Measurements from ENCODE around the gene LYPD6.

LYPD6 gene

DNA sequence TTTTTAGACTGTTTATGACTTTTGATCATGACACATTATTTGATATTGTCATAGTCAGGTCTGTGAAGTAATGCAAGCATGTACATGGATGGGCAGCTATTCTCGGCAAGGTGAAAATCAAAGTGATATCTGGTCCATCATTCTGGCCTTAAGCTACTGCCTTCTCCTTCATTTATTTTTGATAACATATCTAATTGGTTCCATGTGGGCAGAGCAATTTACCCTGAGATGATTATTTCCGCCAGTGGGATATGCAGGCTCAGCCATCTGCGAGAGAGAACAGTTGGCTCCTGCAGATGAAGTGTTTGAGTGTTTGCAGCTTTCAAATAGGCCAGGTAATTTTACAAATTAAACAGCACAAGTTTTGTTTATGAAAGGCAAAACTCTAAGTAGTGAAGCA lies 116.4 kb downstream of the LYPD6 start:
- H3K4me3 ChIP-seq (ENCODE audit: low read depth, low read length): no peak overlapping the region

DNA sequence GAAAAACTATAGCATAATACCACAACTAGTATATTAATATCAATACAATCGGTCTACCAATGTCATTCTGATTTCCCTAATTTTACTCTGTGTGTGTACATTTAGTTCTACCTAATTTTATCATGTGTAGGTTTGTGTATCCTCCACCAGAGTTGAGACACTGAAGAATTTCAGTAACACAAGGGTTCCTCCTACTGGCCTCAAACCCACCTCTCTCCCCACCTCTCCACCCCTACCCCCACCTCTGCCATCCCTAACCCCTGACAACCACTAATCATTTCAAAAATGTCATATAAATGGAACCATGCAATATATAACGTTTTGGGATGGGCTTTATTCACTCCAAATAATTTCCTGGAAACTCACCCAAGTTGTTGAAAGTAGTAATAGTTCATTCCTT lies 117.9 kb downstream of the LYPD6 start:
- H3K4me3 ChIP-seq (ENCODE audit: low read depth, low read length): no peak overlapping the region

- no peak overlapping the region for H3K4me3 ChIP-seq (ENCODE audit: low read depth, low read length)
Observed at GRCh38 chr2:149449017-149449416, 118.6 kb downstream of the LYPD6 start.

DNA sequence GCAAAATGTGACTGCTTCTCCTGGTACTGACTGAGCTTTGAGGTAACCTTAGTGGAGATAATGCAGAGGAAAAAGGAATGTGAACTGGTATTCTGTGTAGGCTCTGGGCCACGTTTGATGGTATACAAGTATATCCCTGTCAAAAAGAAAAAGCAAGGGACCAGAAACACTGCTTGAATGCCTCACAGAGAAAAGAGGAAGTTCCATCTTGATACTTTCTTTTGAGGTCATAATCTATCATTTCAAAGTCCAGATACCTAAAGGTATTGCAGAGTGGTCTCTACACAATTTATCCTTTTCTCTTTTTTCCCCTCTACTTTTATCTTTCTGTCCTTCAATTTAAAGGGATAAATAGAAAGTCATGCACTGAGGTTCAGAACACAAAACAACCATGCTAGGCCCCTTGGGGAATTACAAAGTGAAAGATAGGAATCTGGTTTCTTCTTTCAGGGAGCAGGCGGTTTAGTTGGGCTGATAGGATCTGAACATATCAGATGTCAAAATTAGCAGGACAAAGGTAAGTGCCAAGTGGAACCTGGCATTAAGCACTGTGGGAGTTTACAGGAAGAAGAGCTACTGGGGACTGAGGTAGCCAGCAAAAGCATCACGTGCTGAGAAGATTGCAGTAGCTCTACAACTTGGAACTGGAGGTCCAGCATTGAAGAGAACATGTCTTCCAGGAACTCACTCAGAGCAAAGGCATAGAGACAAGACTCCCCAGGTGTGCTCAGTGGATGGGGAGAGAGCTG lies 121.2 kb downstream of the LYPD6 start:
- H3K4me3 ChIP-seq (ENCODE audit: low read depth, low read length): no peak overlapping the region

GRCh38 chr2:149456285-149456684 lies 125.9 kb downstream of the LYPD6 start:
- no peak overlapping the region for H3K4me3 ChIP-seq (ENCODE audit: low read depth, low read length)

- no peak overlapping the region for H3K4me3 ChIP-seq (ENCODE audit: low read depth, low read length)
Observed at GRCh38 chr2:149458502-149458901, 128.1 kb downstream of the LYPD6 start.

DNA sequence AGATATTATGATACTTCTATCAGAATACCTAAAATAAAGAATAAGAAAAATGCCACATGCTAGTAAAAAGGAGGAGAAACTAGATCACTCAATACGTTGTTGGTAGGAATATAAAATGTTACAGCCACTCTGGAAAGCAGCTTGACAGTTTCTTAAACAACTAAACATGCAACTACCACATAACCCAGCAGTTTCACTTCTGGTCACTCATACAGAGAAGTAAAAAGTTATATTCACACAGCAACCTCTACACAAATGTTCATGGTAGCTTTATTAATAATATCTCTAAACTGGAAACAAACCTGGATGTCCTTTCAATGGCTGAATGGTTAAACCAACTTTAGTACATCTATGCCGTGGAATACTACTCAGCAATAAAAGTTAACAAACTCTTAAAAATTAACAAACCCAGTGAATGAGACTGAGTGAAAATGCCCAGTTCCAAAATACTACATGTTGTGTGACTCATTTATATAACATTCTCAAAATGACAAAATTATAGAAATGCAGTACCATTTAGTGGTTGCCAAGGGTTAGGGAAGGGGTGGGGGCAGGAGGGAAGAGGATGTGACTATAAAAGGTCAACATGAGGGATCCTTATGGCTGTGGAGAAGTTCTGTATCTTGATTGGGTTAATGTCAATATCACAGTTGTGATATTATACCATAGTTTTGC lies 133.1 kb downstream of the LYPD6 start:
- H3K4me3 ChIP-seq (ENCODE audit: low read depth, low read length): no peak overlapping the region

GRCh38 chr2:149464396-149464795 lies 134.0 kb downstream of the LYPD6 start:
- H3K4me3 ChIP-seq (ENCODE audit: low read depth, low read length): no peak overlapping the region

- H3K4me3 ChIP-seq (ENCODE audit: low read depth, low read length): no peak overlapping the region
Observed at GRCh38 chr2:149465873-149466272, 135.5 kb downstream of the LYPD6 start.

DNA sequence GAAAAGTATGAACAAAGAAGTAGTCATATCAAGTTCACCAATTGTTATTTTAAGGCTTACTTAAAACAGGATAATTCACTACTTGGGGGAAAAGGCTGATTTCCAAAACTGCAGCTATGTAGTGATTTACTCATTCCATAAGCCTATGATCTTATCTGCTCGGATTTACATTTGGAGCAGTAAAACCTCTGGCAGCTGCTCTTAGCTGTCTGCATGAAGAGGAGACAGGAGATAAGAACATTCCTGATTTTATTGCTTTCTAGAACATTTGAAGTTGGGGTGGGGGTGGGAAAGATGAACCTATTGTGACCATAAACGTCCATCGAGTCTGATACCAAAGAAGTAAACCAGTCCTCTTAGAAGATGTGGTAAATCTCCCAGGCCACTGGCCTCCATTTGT lies 136.2 kb downstream of the LYPD6 start:
- H3K4me3 ChIP-seq (ENCODE audit: low read depth, low read length): no peak overlapping the region

DNA sequence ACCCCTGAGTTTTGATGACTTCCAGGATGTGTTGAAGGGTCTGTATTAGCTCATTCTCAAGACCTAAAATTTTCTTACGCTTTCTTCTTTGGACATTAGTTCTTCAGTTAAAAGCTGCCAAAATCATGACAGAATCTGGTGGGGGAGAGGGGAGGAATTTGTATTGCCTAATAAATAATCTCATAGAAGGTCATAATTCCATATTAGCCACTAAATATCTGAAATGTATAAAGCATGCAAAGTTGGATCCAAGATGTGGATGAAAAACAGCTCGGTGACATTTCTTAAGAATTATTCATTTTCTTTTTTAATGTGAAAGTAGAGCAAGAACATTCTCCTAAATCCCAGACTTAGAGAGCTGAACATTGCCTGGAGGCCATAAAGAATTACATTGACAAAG lies 137.0 kb downstream of the LYPD6 start:
- H3K4me3 ChIP-seq (ENCODE audit: low read depth, low read length): no peak overlapping the region

- no peak overlapping the region for H3K4me3 ChIP-seq (ENCODE audit: low read depth, low read length)
Observed at GRCh38 chr2:149468636-149469035, 138.2 kb downstream of the LYPD6 start.

GRCh38 chr2:149470046-149470445 lies 139.7 kb downstream of the LYPD6 start:
- no peak overlapping the region for H3K4me3 ChIP-seq (ENCODE audit: low read depth, low read length)

DNA sequence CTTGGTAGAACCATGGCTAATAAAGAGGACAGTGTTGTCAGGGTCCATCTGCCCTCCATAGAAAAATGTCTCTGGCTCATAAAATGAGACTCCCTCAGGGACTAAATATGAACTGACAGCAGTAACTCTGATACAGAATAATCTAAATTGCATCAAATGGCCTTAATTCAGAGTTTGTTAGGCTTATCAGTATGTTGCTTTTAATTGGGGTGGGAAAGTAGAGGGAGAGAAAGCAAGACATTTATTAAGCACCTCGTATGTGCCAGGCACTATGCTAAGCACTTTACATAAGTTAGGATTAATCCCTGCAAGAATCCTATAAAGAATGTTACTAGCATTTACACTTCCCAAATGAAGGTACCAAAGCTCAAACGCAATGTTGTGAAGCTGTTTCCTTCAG lies 142.0 kb downstream of the LYPD6 start:
- no peak overlapping the region for H3K4me3 ChIP-seq (ENCODE audit: low read depth, low read length)

- no peak overlapping the region for H3K4me3 ChIP-seq (ENCODE audit: low read depth, low read length)
Observed at GRCh38 chr2:149473068-149473467, 142.7 kb downstream of the LYPD6 start.

DNA sequence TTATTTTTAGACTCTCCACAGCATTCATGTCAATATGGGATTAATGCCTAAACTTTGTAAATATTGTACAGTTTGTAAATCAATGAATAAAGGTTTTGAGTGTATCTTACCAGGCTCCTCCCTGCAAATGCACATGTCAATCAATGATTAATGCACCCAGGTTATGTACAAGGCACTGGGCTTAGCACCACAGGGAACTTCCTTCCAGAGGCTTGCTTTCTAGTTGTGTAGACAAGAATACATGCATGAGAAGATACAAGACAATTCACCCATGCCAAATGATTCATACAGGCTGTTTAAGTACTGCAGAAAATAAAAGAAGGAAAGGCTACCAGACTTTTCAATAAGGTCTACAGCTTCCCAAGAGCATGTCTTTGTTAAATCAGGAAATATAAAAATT lies 143.1 kb downstream of the LYPD6 start:
- no peak overlapping the region for H3K4me3 ChIP-seq (ENCODE audit: low read depth, low read length)

GRCh38 chr2:149483004-149483605 lies 152.7 kb downstream of the LYPD6 start:
- no peak overlapping the region for H3K4me3 ChIP-seq (ENCODE audit: low read depth, low read length)

DNA sequence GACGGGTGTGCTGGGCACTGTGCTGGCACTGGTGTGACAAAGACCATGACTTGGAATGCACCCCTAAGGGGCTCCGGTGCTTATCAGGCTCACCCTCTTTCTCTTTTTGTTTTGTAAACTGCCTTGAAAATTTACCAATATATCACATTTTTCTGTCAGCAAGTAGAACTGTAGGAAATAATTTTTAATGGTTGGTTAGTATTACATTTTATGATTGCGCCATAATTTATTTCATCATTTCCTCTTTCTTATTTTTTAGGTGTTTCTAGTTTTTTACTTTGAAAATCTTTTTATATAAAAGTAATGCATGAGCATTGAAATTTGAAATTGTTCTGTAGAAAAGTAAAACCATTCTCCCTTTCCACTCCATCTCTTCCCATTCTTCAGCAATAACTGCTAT lies 156.3 kb downstream of the LYPD6 start:
- no peak overlapping the region for H3K4me3 ChIP-seq (ENCODE audit: low read depth, low read length)

DNA sequence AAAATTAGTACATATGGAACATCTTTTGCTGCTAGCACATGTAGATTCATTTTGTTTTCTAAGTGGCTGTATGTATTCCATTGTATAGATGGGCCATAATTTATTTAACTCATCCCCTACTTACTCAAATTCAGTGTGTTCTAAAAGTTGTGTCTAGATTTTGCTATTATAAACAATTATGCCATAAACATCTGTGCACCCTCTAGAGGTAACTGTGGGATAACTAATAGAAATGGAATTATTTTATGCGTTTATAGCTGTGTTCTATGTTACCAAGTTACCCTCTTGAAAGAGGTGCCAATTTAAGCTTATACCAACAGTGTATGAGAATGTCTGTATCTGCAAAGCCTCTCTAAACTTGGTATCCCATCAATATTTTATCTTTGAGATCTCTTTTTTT lies 156.8 kb downstream of the LYPD6 start:
- H3K4me3 ChIP-seq (ENCODE audit: low read depth, low read length): no peak overlapping the region

DNA sequence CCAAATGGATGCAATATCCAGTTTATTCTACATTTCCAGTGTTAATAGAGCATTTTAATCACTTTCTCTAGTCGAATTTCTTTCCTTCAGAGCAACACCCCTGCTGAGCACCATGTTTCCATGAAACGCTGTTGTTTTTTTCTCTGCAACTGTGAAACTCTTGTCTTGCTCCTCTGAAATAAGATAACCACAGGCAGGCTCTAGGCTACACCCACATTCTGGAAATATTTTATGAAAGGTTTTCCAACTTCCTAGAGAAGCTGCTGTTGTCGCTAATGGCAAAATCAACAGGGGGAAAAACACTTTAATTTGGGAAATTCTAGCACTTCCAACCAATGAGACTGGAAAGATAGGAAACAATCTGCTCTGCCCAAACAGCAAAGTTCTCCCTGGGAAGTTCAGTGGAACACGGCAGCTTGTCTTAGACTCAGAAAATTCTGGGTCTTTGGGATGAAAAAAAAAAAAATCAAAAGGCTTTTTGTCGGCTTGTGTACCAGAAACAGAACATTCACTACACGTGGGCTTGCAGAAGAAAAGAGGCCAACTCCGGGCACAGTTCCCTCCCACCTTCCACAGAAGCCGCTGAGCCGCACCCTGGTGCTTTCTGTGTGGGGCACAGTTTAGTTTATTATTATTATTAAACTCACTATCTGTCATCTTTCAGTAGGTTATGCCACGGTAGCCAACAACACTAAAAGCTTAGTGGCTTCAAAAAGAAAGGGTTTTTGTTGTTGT lies 158.5 kb downstream of the LYPD6 start:
- no peak overlapping the region for H3K4me3 ChIP-seq (ENCODE audit: low read depth, low read length)

GRCh38 chr2:149489452-149489851 lies 159.1 kb downstream of the LYPD6 start:
- no peak overlapping the region for H3K4me3 ChIP-seq (ENCODE audit: low read depth, low read length)

GRCh38 chr2:149490296-149490695 lies 159.9 kb downstream of the LYPD6 start:
- no peak overlapping the region for H3K4me3 ChIP-seq (ENCODE audit: low read depth, low read length)

All from iPS-11a (cell line).